Measurements from ENCODE around the gene STARD3.

STARD3 gene

GRCh38 chr17:39604911-39605491 is 31.9 kb upstream of the STARD3 start:
- no peak for DNase-seq

- DNase-seq = peak in 1 of 2 donors; percentile 11
Measured at GRCh38 chr17:39605492-39606433, 31.2 kb upstream of the STARD3 start.

- no peak for DNase-seq
Measured at GRCh38 chr17:39606434-39607056, 30.4 kb upstream of the STARD3 start.

- no peak for DNase-seq
Measured at GRCh38 chr17:39607057-39607850, 29.7 kb upstream of the STARD3 start.

GRCh38 chr17:39607851-39608130 is 29.2 kb upstream of the STARD3 start, which contains the start of gene NEUROD2:
NEUROD2 (minus strand) TSS chr17:39607920; CDS start chr17:39606599, 1,321 bp downstream.
- no peak for DNase-seq

GRCh38 chr17:39608142-39608981 is 28.6 kb upstream of the STARD3 start:
- DNase-seq = no peak

GRCh38 chr17:39609416-39610025 is 27.4 kb upstream of the STARD3 start:
- no peak for DNase-seq

- no peak for DNase-seq
Measured at GRCh38 chr17:39611401-39612112, 25.4 kb upstream of the STARD3 start.

GRCh38 chr17:39612291-39612894 is 24.6 kb upstream of the STARD3 start:
- DNase-seq = no peak

GRCh38 chr17:39612935-39613464 is 23.9 kb upstream of the STARD3 start:
- no peak for DNase-seq

- DNase-seq = no peak
Measured at GRCh38 chr17:39614545-39615157, 22.3 kb upstream of the STARD3 start.

- no peak for DNase-seq
Measured at GRCh38 chr17:39615434-39615833, 21.5 kb upstream of the STARD3 start.

GRCh38 chr17:39617100-39617445 is 19.9 kb upstream of the STARD3 start:
- DNase-seq = no peak

GRCh38 chr17:39617446-39618245 is 19.3 kb upstream of the STARD3 start:
- peak; percentile 37 to 39 for DNase-seq

GRCh38 chr17:39618246-39618913 is 18.6 kb upstream of the STARD3 start:
- DNase-seq = no peak

GRCh38 chr17:39618956-39619785 is 17.8 kb upstream of the STARD3 start:
- DNase-seq = no peak

GRCh38 chr17:39619786-39620101 is 17.2 kb upstream of the STARD3 start:
- no peak for DNase-seq
